Hepatocyte (in vitro differentiated cells): Measurements from ENCODE around the gene JAM2. TPM values are rescaled to one million over a fixed set of nuclear protein-coding genes. Genes with fewer than 3 reads are reported as not detected.

Experiments used
- DNase-seq: peaks from one replicate; pipeline ENCODE4 v3.0.0-alpha.2; 2016; ENCODE audit warnings: low spot score
- H2AFZ ChIP-seq: fragments of 200-600 bp; sonication (generic); 2 replicates; pipeline ENCODE4 v1.6.0; 2016; ENCODE audit warnings: antibody characterized with exemption, mild to moderate bottlenecking
- H3K27ac ChIP-seq: fragments of 200-600 bp; sonication (generic); 2 replicates; pipeline ENCODE4 v1.5.1; 2016; ENCODE audit warnings: mild to moderate bottlenecking
- H3K27me3 ChIP-seq: fragments of 200-600 bp; sonication (generic); 2 replicates; pipeline ENCODE4 v1.6.1; 2016
- H3K36me3 ChIP-seq: fragments of 200-600 bp; sonication (generic); replicated peaks from 2 replicates; pipeline ENCODE4 v1.5.1; 2016; ENCODE audit warnings: low read depth; ENCODE audit not compliant: insufficient read depth
- H3K4me1 ChIP-seq: fragments of 200-600 bp; sonication (generic); 2 replicates; pipeline ENCODE4 v1.5.1; 2016; ENCODE audit warnings: mild to moderate bottlenecking, moderate library complexity; ENCODE audit not compliant: insufficient read depth
- H3K4me2 ChIP-seq: fragments of 200-600 bp; sonication (generic); 2 replicates; pipeline ENCODE4 v1.6.0; 2016
- H3K4me3 ChIP-seq: fragments of 200-600 bp; sonication (generic); 2 replicates; pipeline ENCODE4 v1.5.1; 2016; ENCODE audit warnings: mild to moderate bottlenecking
- H3K79me2 ChIP-seq: fragments of 200-600 bp; sonication (generic); 2 replicates; pipeline ENCODE4 v1.6.0; 2017; ENCODE audit warnings: mild to moderate bottlenecking
- H3K9me2 ChIP-seq: fragments of 200-600 bp; sonication (generic); replicated peaks from 2 replicates; pipeline ENCODE4 v1.6.0; 2017; ENCODE audit warnings: mild to moderate bottlenecking; ENCODE audit not compliant: insufficient read depth
- H3K9me3 ChIP-seq: fragments of 200-600 bp; sonication (generic); 2 replicates; pipeline ENCODE4 v1.5.1; 2016; ENCODE audit warnings: low read depth, mild to moderate bottlenecking
- H4K20me1 ChIP-seq: fragments of 200-600 bp; sonication (generic); 2 replicates; pipeline ENCODE4 v1.6.0; 2016; ENCODE audit warnings: mild to moderate bottlenecking; ENCODE audit not compliant: insufficient read depth, poor library complexity, severe bottlenecking
- CTCF ChIP-seq: fragments of 200-600 bp; sonication (generic); IDR thresholded peaks from 2 replicates; pipeline ENCODE4 v1.5.1; 2016; ENCODE audit warnings: antibody characterized with exemption, mild to moderate bottlenecking; ENCODE audit not compliant: poor library complexity
- EZH2 ChIP-seq: fragments of 200-600 bp; sonication (generic); IDR thresholded peaks from 2 replicates; pipeline ENCODE4 v1.6.1; 2016; ENCODE audit warnings: antibody characterized with exemption, mild to moderate bottlenecking, borderline replicate concordance
- EZH2phosphoT487 ChIP-seq: fragments of 200-600 bp; sonication (generic); IDR thresholded peaks from one replicate; pipeline ENCODE4 v1.6.1; 2018; ENCODE audit warnings: antibody characterized with exemption, mild to moderate bottlenecking, low read depth, moderate library complexity; ENCODE audit not compliant: unreplicated experiment, severe bottlenecking
- WGBS: methylation state at CpG from one replicate; pipeline ENCODE4 v1.1.6; 2016; ENCODE audit warnings: low lambda C conversion rate; ENCODE audit errors: missing lambda C conversion rate; 5-methylcytosine and 5-hydroxymethylcytosine counted together
- polyA plus RNA-seq: library from polyadenylated mRNA; unstranded; fragments of >200 nt; fragmentation: Nextera tagmentation; extraction: Ambion mirVana; gene quantifications from 2 replicates; pipeline ENCODE4 v1.2.1, GENCODE V29; 2016
- total RNA-seq: library from RNA; depleted of rRNA; stranded (reverse); fragments of >200 nt; gene quantifications from 2 replicates; pipeline ENCODE4 v1.2.3, GENCODE V29; 2014

Gene JAM2
- total and polyA plus RNA-seq, 2 experiments from 2014 or later: 1.8 to 4.9 TPM

GRCh38 chr21:25626757-25627156, 12.3 kb upstream of the JAM2 start:
- Histone ChIP-seq H3K79me2 (no peaks in the 10 kb centered on the region), H4K20me1 (no peaks in the 10 kb centered on the region), H3K4me3 (no peak overlapping the region), H3K9me2 (no peaks in the 10 kb centered on the region), H3K27ac (no peak overlapping the region), H2AFZ (no peak overlapping the region), H3K27me3 (no peaks in the 10 kb centered on the region), H3K36me3 (no peaks in the 10 kb centered on the region), H3K9me3 (no peaks in the 10 kb centered on the region), H3K4me1 (no peaks in the 10 kb centered on the region), H3K4me2 (no peak overlapping the region)
- TF ChIP-seq CTCF (no peak), EZH2 (no peak), EZH2phosphoT487 (no peak)
- peak; percentile 22 for DNase-seq
- 72% methylated on average over 2 of the region's 2 CpGs for WGBS

DNA sequence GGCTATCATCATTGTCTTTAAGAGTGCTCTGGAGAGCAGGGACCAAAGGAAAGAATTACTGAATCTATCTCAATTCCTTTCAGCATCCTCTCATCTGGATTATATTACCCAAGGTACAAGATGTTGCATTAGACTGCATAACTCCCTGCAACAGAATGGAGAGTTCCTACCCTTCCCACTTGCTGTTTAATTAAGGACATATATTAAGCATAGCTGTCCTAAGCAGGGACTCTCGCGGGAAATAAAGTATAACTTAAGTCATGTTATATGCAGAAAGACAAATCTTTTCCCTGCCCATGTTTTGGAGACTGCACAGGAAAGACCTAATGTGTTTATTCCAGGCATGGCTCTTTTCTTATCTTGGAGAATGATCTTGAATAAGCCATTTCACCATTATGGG, 6.8 kb upstream of the JAM2 start:
- H4K20me1 ChIP-seq: no peaks in the 10 kb centered on the region
- no peaks in the 10 kb centered on the region for H3K36me3 ChIP-seq
- no peak overlapping the region for H2AFZ ChIP-seq
- H3K4me3 ChIP-seq: no peak overlapping the region
- TF ChIP-seq CTCF: no peak
- TF ChIP-seq EZH2: no peak
- no peak for TF ChIP-seq EZH2phosphoT487
- H3K4me1 ChIP-seq: no peaks in the 10 kb centered on the region
- H3K4me2 ChIP-seq: no peak overlapping the region
- no peaks in the 10 kb centered on the region for H3K9me3 ChIP-seq
- DNase-seq: no peak
- peaks cover 8% of the 10 kb centered on the region for H3K27me3 ChIP-seq
- H3K9me2 ChIP-seq: no peaks in the 10 kb centered on the region
- 87% methylated on average over 2 of the region's 2 CpGs for WGBS
- no peak overlapping the region for H3K27ac ChIP-seq
- no peaks in the 10 kb centered on the region for H3K79me2 ChIP-seq

DNA sequence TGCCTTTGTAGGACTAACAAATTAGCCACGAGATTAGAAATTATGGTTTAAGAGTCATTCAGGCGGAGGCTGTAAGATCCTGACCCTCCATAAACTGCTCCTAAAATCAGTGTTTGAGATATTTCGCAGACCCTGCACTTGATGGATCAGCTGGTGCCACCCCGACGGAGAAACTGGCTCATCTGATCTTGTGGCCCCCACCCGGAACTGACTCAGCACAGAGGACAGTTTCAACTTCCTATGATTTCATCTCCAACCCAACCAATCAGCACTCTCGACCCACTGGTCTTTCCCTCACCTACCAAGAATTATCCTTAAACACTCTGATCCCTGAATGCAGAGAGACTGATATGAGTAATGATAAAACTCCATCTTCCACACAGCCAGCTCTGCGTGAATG, 3.7 kb upstream of the JAM2 start:
- Histone ChIP-seq H3K4me1 (peaks cover 6% of the 10 kb centered on the region), H3K9me3 (no peaks in the 10 kb centered on the region), H4K20me1 (no peaks in the 10 kb centered on the region), H3K9me2 (no peaks in the 10 kb centered on the region), H3K27ac (no peak overlapping the region), H3K4me3 (no peak overlapping the region), H3K4me2 (no peak overlapping the region), H3K79me2 (no peaks in the 10 kb centered on the region), H3K27me3 (peaks cover 26% of the 10 kb centered on the region), H3K36me3 (no peaks in the 10 kb centered on the region), H2AFZ (no peak overlapping the region)
- no peak for DNase-seq
- WGBS: 64% methylated on average over 8 of the region's 8 CpGs
- TF ChIP-seq CTCF (no peak), EZH2phosphoT487 (no peak), EZH2 (no peak)

DNA sequence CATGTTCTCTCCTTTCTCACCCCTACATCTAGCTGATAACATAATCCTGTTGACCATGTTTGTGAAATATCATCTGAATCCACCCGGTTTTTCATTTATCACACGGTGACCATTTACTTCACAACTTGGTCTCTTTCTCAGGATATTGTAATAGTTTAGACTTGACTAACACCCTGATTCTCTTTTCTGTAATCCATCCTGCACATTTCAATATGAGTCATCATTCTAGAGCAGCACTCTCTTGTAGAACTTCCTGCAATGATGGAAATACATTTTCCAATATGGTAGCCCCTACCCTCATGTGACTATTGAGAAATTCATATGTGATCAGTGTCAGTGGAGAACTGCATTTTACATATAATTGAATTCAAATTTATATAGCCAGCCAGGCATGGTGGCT, 2.3 kb upstream of the JAM2 start:
- DNase-seq: no peak
- Histone ChIP-seq H3K27me3 (peaks cover 40% of the 10 kb centered on the region), H3K79me2 (no peaks in the 10 kb centered on the region), H3K4me1 (peaks cover 6% of the 10 kb centered on the region), H3K9me2 (no peaks in the 10 kb centered on the region), H3K36me3 (no peaks in the 10 kb centered on the region), H3K4me3 (no peak overlapping the region), H4K20me1 (no peaks in the 10 kb centered on the region), H2AFZ (no peak overlapping the region), H3K27ac (no peak overlapping the region), H3K9me3 (no peaks in the 10 kb centered on the region), H3K4me2 (no peak overlapping the region)
- TF ChIP-seq EZH2phosphoT487 (no peak), EZH2 (no peak), CTCF (no peak)
- 81% methylated on average over 2 of the region's 2 CpGs for WGBS
